Endothelial cell of umbilical vein (primary cell): ENCODE results near the gene HAPLN2. TPM values are rescaled to one million over a fixed set of nuclear protein-coding genes. Genes with fewer than 3 reads are reported as not detected.

ENCODE experiments used
- BruUV-seq: library from RNA; stranded (reverse); fragments of 400-500 nt; replicated peaks from 2 replicates; lab custom pipeline; 2021; lab: Mats Ljungman, UMichigan
- CTCF ChIA-PET: fragments of 300-600, 350-600 bp; sonication (Branson Sonifier 250); formaldehyde crosslinking; loops from one replicate; lab custom pipeline; 2021; ENCODE audit warnings: antibody characterized with exemption, inconsistent platforms; lab: Charles Lee
- POLR2A ChIA-PET: fragments of 300-600, 350-600 bp; sonication (Branson Sonifier 250); formaldehyde crosslinking; loops from one replicate; lab custom pipeline; 2021; ENCODE audit warnings: antibody characterized with exemption, inconsistent platforms; lab: Charles Lee
- DNase-seq: peaks from one replicate; pipeline ENCODE4 v3.0.0-alpha.2; 2011; ENCODE audit warnings: low read depth, low spot score
- FAIRE-seq: peaks from 2 replicates; lab custom pipeline; 2011; peaks lifted over from hg19 to GRCh38; lab: Jason Lieb, UNC
- H2AFZ ChIP-seq: 2 replicates; pipeline ENCODE4 v1.6.0; 2012; ENCODE audit warnings: low read depth, low read length, control low read depth, inconsistent platforms
- H3K27ac ChIP-seq: 2 replicates; pipeline ENCODE4 v1.5.1; 2011; ENCODE audit warnings: low read depth, mild to moderate bottlenecking, control low read depth, low read length, moderate library complexity; ENCODE audit not compliant: insufficient read depth
- H3K27me3 ChIP-seq, 2 experiments: 2 replicates each; pipeline versions ENCODE4 v1.6.0 to v1.6.1; 2011; ENCODE audit warnings: low read length in 2 of 2, mixed read lengths in 1 of 2; ENCODE audit not compliant: control insufficient read depth in 2 of 2, insufficient read depth in 2 of 2
- H3K36me3 ChIP-seq, 2 experiments: 2 replicates in 1 of 2; 3 replicates in 1 of 2; pipeline ENCODE4 v1.5.1; 2011; ENCODE audit warnings: low read length in 2 of 2, mild to moderate bottlenecking in 1 of 2, moderate library complexity in 1 of 2; ENCODE audit not compliant: control insufficient read depth in 2 of 2, insufficient read depth in 2 of 2; ENCODE audit errors: extremely low read depth in 1 of 2
- H3K4me1 ChIP-seq: 3 replicates; pipeline ENCODE4 v1.5.1; 2011; ENCODE audit warnings: mild to moderate bottlenecking, low read length; ENCODE audit not compliant: control insufficient read depth, insufficient read depth; ENCODE audit errors: extremely low read depth
- H3K4me2 ChIP-seq: 2 replicates; pipeline ENCODE4 v1.6.1; 2011; ENCODE audit warnings: low read length, control low read depth, mixed read lengths; ENCODE audit not compliant: insufficient read depth
- H3K4me3 ChIP-seq, 3 experiments: fragments of 200-600 bp in 1 of 3; sonication (generic), shearing (Covaris generic) in 1 of 3; replicated peaks in 1 of 3; 2 replicates each; pipeline ENCODE4 v1.5.1; 2011 to 2016; ENCODE audit warnings: control low read depth in 3 of 3, low read length in 3 of 3, mild to moderate bottlenecking in 2 of 3, inconsistent platforms in 1 of 3, low read depth in 1 of 3, moderate library complexity in 1 of 3; ENCODE audit not compliant: insufficient read depth in 1 of 3
- H3K79me2 ChIP-seq: 2 replicates; pipeline ENCODE4 v1.6.0; 2012; ENCODE audit warnings: low read length, inconsistent platforms; ENCODE audit not compliant: control insufficient read depth, insufficient read depth
- H3K9ac ChIP-seq: replicated peaks from 2 replicates; pipeline ENCODE3; 2011; ENCODE audit warnings: low read length, control low read depth; ENCODE audit not compliant: insufficient read depth; ENCODE audit errors: extremely low read depth
- H3K9me1 ChIP-seq: replicated peaks from 3 replicates; pipeline ENCODE4 v1.6.0; 2011; ENCODE audit warnings: mild to moderate bottlenecking, low read length; ENCODE audit not compliant: control insufficient read depth, insufficient read depth; ENCODE audit errors: extremely low read depth
- H3K9me3 ChIP-seq: replicated peaks from 2 replicates; pipeline ENCODE4 v1.5.1; 2012; ENCODE audit warnings: low read length, inconsistent platforms; ENCODE audit not compliant: control insufficient read depth, insufficient read depth
- H4K20me1 ChIP-seq: replicated peaks from 2 replicates; pipeline ENCODE3; 2011; ENCODE audit warnings: mild to moderate bottlenecking, low read length; ENCODE audit not compliant: control insufficient read depth, insufficient read depth; ENCODE audit errors: extremely low read depth
- CTCF ChIP-seq, 2 donors: IDR thresholded peaks; 1 replicate in 1 of 2; 2 replicates in 1 of 2; pipeline ENCODE4 v1.5.1; 2011; ENCODE audit warnings: low read length in 2 of 2, mild to moderate bottlenecking in 2 of 2, moderate library complexity in 2 of 2, control low read depth in 1 of 2, inconsistent platforms in 1 of 2, low read depth in 1 of 2; ENCODE audit not compliant: insufficient read depth in 1 of 2; ENCODE audit errors: extremely low read depth in 1 of 2
- EZH2 ChIP-seq: IDR thresholded peaks from 2 replicates; pipeline ENCODE4 v1.6.1; 2012; ENCODE audit warnings: borderline replicate concordance, low read depth, mild to moderate bottlenecking, moderate library complexity, low read length, inconsistent platforms; ENCODE audit not compliant: severe bottlenecking
- FOS ChIP-seq: IDR thresholded peaks from 2 replicates; pipeline ENCODE4 v1.6.1; 2011; ENCODE audit warnings: mild to moderate bottlenecking, low read length, moderate library complexity, borderline replicate concordance; ENCODE audit not compliant: insufficient read depth
- GATA2 ChIP-seq: IDR thresholded peaks from 2 replicates; pipeline ENCODE4 v1.7.0; 2011; ENCODE audit warnings: low read depth, mild to moderate bottlenecking, moderate library complexity, mixed read lengths, low read length; ENCODE audit not compliant: insufficient read length, insufficient read depth
- JUN ChIP-seq: IDR thresholded peaks from 2 replicates; pipeline ENCODE4 v1.6.1; 2011; ENCODE audit warnings: borderline replicate concordance, low read depth; ENCODE audit not compliant: insufficient read length, insufficient read depth
- MAX ChIP-seq: IDR thresholded peaks from 2 replicates; pipeline ENCODE4 v1.6.1; 2011; ENCODE audit not compliant: insufficient read depth, insufficient read length
- MYC ChIP-seq: IDR thresholded peaks from one replicate; pipeline ENCODE4 v1.6.1; 2011; ENCODE audit warnings: mild to moderate bottlenecking, low read depth, low read length
- POLR2A ChIP-seq: IDR thresholded peaks from 2 replicates; pipeline ENCODE4 v1.6.1; 2012; ENCODE audit warnings: low read depth, mild to moderate bottlenecking, control low read depth, low read length
- POLR2AphosphoS5 ChIP-seq: IDR thresholded peaks from 2 replicates; pipeline ENCODE4 v1.6.1; 2012; ENCODE audit warnings: low read depth, mild to moderate bottlenecking, control low read depth, low read length, moderate library complexity; ENCODE audit not compliant: insufficient read depth
- dilution Hi-C: fragments of 300-500 bp; cut with MboI; formaldehyde crosslinking; loops from one replicate; pipeline ENCODE4 v1.15.0; 2019; ENCODE audit warnings: low sequenced_read_pairs; ENCODE audit not compliant: extremely low pct_ligation_motif_present
- intact Hi-C: fragments of 100-400 bp; cut with micrococcal nuclease; formaldehyde crosslinking; loops from one replicate; pipeline ENCODE4 v1.10.0; 2022
- polyA plus RNA-seq, 4 experiments: library from polyadenylated mRNA; depleted of rRNA in 3 of 4; stranded (reverse) in 3 of 4; unstranded in 1 of 4; fragments of >200 nt; gene quantifications; 2 replicates each; pipeline versions ENCODE4 v1.2.1 to v1.2.3, GENCODE V29; 2011 to 2012; ENCODE audit warnings: missing spikeins in 1 of 4
- total RNA-seq: library from RNA; stranded (reverse); gene quantifications from 2 replicates; pipeline ENCODE4 v1.2.3, GENCODE V29; 2021

Gene HAPLN2
- total and polyA plus RNA-seq, 2 donors (not counting 3 experiments of a cell fraction or from before 2014, with no cell fraction given): not detected

- Histone ChIP-seq H3K27ac (no peak overlapping the region), H3K4me3 (no peak overlapping the region), H3K9ac (no peak overlapping the region), H3K4me1 (no peaks in the 10 kb centered on the region), H2AFZ (no peak overlapping the region), H3K36me3 (no peaks in the 10 kb centered on the region), H3K79me2 (no peaks in the 10 kb centered on the region), H3K27me3 (peaks cover 73 to 79% of the 10 kb centered on the region in 2 experiments), H4K20me1 (no peaks in the 10 kb centered on the region), H3K9me1 (no peaks in the 10 kb centered on the region), H3K4me2 (no peak overlapping the region), H3K9me3 (no peaks in the 10 kb centered on the region)
- BruUV-seq: no TSS peak
- CTCF ChIA-PET: interaction anchor here (1.0 to 2.8 kb wide), 4 partner anchors 12 to 40 kb away, joined by 3 to 10 read pairs (median 5); no protein-coding TSS in a partner anchor
- POLR2A ChIA-PET: no interaction called here
- no peak for FAIRE-seq
- TF ChIP-seq GATA2 (no peak), JUN (no peak), MYC (no peak), CTCF (IDR thresholded peaks at IDR 0.05; ENCODE audit: extremely low read depth in 1 of 2, insufficient read depth in 1 of 2, low read depth in 1 of 2, low read length in 2 of 2) (no peak), FOS (no peak), MAX (no peak), POLR2AphosphoS5 (no peak), POLR2A (no peak), EZH2 (no peak)
- dilution Hi-C loops: no loop called here
- intact Hi-C loops: no loop called here
- DNase-seq: no peak
Observed at GRCh38 chr1:156644640-156645039, 25.4 kb downstream of the HAPLN2 start.
